GM21381 (cell line): Measurements from ENCODE around the gene INCENP.

Source experiments
- ATAC-seq: cut with Tn5 transposase; IDR thresholded peaks from one replicate; pipeline ENCODE4 v1.9.1; 2021; ENCODE audit warnings: mild to moderate bottlenecking, moderate library complexity; ENCODE audit not compliant: unreplicated experiment

Gene INCENP

GRCh38 chr11:62140304-62141110 is 16.7 kb downstream of the INCENP start:
- ATAC-seq: no peak

- ATAC-seq: no peak
These were observed 17.6 kb downstream of the INCENP start for GRCh38 chr11:62141111-62142042.

- no peak for ATAC-seq
These were observed 18.2 kb downstream of the INCENP start for GRCh38 chr11:62142043-62142375.

GRCh38 chr11:62142921-62143320 is 19.1 kb downstream of the INCENP start:
- no peak for ATAC-seq

- no peak for ATAC-seq
These were observed 19.9 kb downstream of the INCENP start for GRCh38 chr11:62143727-62144126.

- ATAC-seq: no peak
These were observed 20.9 kb downstream of the INCENP start for GRCh38 chr11:62144641-62145255.

- no peak for ATAC-seq
These were observed 21.6 kb downstream of the INCENP start for GRCh38 chr11:62145261-62145871.

- no peak for ATAC-seq
These were observed 22.8 kb downstream of the INCENP start for GRCh38 chr11:62146476-62147200.

- no peak for ATAC-seq
These were observed 23.7 kb downstream of the INCENP start for GRCh38 chr11:62147545-62147944.

- ATAC-seq: no peak
These were observed 24.6 kb downstream of the INCENP start for GRCh38 chr11:62148271-62148980.

- no peak for ATAC-seq
These were observed 26.4 kb downstream of the INCENP start for GRCh38 chr11:62149986-62150886.

GRCh38 chr11:62150887-62151736 is 27.3 kb downstream of the INCENP start:
- no peak for ATAC-seq

GRCh38 chr11:62151737-62152102 is 27.9 kb downstream of the INCENP start:
- no peak for ATAC-seq

GRCh38 chr11:62152245-62153086 is 28.7 kb downstream of the INCENP start:
- ATAC-seq: no peak

- no peak for ATAC-seq
These were observed 29.2 kb downstream of the INCENP start for GRCh38 chr11:62153087-62153395.

GRCh38 chr11:62153617-62154016 is 29.8 kb downstream of the INCENP start:
- ATAC-seq: no peak

- ATAC-seq: no peak
These were observed 33.8 kb downstream of the INCENP start for GRCh38 chr11:62157603-62158002.
